ENCODE measurements around the gene EPB42.

Gene EPB42

DNA sequence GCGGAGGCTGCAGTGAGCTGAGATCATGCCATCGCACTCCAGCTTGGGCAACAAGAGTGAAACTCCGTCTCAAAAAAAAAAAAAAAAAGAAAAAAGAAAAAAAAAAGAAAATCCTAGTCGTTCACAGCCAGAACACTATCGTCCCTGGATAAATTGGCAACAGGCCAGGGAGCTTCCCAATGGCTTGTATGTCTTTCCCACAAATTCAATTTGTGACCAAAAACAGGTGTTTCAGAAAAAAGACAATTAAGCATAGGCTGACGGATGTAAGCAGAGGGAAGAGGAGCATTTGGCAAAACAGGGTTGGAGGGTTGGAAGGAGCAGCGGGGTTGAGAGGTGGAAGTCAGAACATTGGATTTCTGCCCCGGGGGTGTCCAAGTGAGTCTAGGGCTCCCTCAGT is 8.5 kb downstream of the EPB42 start:
- Histone ChIP-seq H3K27ac (ENCODE audit: extremely low read depth, low read depth, low read length) (no peak overlapping the region), H3K4me1 (ENCODE audit: control insufficient read depth, insufficient read depth, low read length) (no peaks in the 10 kb centered on the region), H3K4me3 (ENCODE audit: low read depth, low read length) (no peak overlapping the region), H3K9me3 (ENCODE audit: control insufficient read depth, insufficient read depth, low read depth, low read length) (no peaks in the 10 kb centered on the region), H3K36me3 (ENCODE audit: control insufficient read depth in 2 of 2, insufficient read depth in 1 of 2, low read length in 2 of 2) (no peaks in the 10 kb centered on the region)
- CTCF ChIA-PET, result interaction anchor here (1.4 kb wide), 1 partner anchor 8 kb away, joined by 9 read pairs; no protein-coding TSS in a partner anchor
- POLR2A ChIA-PET, result no interaction called here
- TF ChIP-seq ZNF2 (tag by site-specific recombination; IDR thresholded peaks at IDR 0.05), result no peak
- no peak for TF ChIP-seq MZF1 (tag by site-specific recombination; IDR thresholded peaks at IDR 0.05; ENCODE audit: borderline replicate concordance)

GRCh38 chr15:43211224-43211735 is 9.5 kb downstream of the EPB42 start:
- no peaks in the 10 kb centered on the region for H3K9me3 ChIP-seq (ENCODE audit: control insufficient read depth, insufficient read depth, low read depth, low read length)
- no peaks in the 10 kb centered on the region for H3K4me1 ChIP-seq (ENCODE audit: control insufficient read depth, insufficient read depth, low read length)
- TF ChIP-seq KLF7 (tag by site-specific recombination; IDR thresholded peaks at IDR 0.05; ENCODE audit: borderline replicate concordance) (no peak), ZNF555 (tag by site-specific recombination; conservative IDR thresholded peaks at IDR 0.05) (no peak), ZNF701 (tag by site-specific recombination; IDR thresholded peaks at IDR 0.05) (no peak), ZNF248 (tag by site-specific recombination; IDR thresholded peaks at IDR 0.05) (no peak)
- no peak overlapping the region for H3K27ac ChIP-seq (ENCODE audit: extremely low read depth, low read depth, low read length)
- ChIA-PET CTCF (interaction anchor here (0.7 kb wide), 1 partner anchor 136 kb away, joined by 4 read pairs; no protein-coding TSS in a partner anchor), POLR2A (no interaction called here)
- no peak overlapping the region for H3K4me3 ChIP-seq (ENCODE audit: low read depth, low read length)
- no peaks in the 10 kb centered on the region for H3K36me3 ChIP-seq (ENCODE audit: control insufficient read depth in 2 of 2, insufficient read depth in 1 of 2, low read length in 2 of 2)

GRCh38 chr15:43210807-43211206 is 10.0 kb downstream of the EPB42 start:
- Histone ChIP-seq H3K4me1 (ENCODE audit: control insufficient read depth, insufficient read depth, low read length) (no peaks in the 10 kb centered on the region), H3K27ac (ENCODE audit: extremely low read depth, low read depth, low read length) (no peak overlapping the region), H3K36me3 (ENCODE audit: control insufficient read depth in 2 of 2, insufficient read depth in 1 of 2, low read length in 2 of 2) (no peaks in the 10 kb centered on the region), H3K9me3 (ENCODE audit: control insufficient read depth, insufficient read depth, low read depth, low read length) (no peaks in the 10 kb centered on the region), H3K4me3 (ENCODE audit: low read depth, low read length) (no peak overlapping the region)
- no peak for TF ChIP-seq IKZF3 (tag by site-specific recombination; IDR thresholded peaks at IDR 0.05)
- CTCF ChIA-PET, result interaction anchor here (0.7 kb wide), 1 partner anchor 136 kb away, joined by 4 read pairs; no protein-coding TSS in a partner anchor
- POLR2A ChIA-PET, result no interaction called here

DNA sequence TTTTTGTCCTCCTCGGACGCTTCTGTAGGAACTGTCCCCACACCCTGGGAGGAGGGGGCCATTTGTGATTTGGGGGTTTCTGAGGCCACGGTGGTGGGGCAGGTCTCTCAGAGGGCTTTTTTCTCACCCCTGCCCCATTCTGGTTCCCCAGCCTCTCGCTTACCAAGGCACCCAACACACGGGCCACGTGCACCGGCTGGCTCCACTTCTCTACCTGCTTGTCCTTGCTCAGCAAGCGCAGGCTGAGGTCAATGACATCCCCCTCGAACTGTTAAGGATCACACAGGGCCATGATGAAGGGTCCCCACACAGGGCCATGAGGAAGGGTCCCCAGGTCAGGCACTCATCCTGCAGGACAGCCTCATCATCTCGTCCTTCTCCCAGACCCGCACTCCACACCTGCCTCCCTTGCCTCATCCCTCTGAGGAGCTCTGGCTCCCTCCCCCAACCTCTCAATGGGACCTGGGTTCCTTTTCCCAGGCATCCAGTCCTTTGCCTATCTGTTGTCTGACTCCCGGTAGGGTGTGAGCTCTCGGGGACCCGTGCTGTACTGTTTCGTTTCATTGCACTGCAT is 10.6 kb downstream of the EPB42 start:
- CTCF ChIA-PET, result interaction anchor here (0.7 kb wide), 1 partner anchor 137 kb away, joined by 4 read pairs; no protein-coding TSS in a partner anchor
- Histone ChIP-seq H3K27ac (ENCODE audit: extremely low read depth, low read depth, low read length) (no peak overlapping the region), H3K36me3 (ENCODE audit: control insufficient read depth in 2 of 2, insufficient read depth in 1 of 2, low read length in 2 of 2) (no peaks in the 10 kb centered on the region), H3K4me1 (ENCODE audit: control insufficient read depth, insufficient read depth, low read length) (no peaks in the 10 kb centered on the region), H3K9me3 (ENCODE audit: control insufficient read depth, insufficient read depth, low read depth, low read length) (no peaks in the 10 kb centered on the region), H3K4me3 (ENCODE audit: low read depth, low read length) (no peak overlapping the region)
- no peak for TF ChIP-seq ZNF701 (tag by site-specific recombination; IDR thresholded peaks at IDR 0.05)
- POLR2A ChIA-PET, result no interaction called here

DNA sequence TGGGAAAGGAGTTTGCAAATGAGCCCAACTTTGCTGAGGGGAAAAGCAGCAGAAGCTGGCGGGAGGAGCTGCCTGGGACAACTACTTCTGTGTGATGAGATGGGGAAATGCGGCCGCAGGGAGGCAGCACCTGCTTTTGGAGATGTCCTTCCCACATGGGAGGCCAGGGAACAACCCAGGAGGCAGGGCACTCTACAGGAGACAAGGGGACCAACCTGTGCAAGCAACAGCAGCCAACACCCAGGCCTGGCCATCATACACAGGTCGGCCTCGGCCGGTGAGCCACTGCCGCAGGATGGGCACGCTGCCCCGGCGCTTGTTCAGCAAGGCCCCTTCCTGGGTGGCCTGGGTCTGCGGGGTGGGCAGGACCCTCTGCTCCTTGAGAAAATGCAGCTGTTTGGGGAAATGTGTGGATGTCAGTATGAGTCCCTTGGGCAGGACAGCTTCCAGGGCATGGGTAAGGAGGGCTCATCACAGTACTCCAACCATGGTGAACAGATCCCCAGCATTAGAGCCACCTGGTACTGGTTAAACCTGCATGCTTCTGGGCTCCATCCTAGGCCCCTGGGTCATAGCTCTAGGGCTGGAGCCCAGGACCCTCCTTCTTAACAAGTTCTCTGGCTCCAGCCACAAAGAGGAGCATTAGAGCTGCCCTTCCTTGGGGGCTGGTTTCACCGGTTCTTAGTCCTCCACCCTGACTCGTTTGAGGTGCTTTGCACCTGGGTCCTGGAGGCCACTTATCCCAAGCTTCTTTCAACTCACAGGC is 11.6 kb downstream of the EPB42 start:
- Histone ChIP-seq H3K36me3 (ENCODE audit: control insufficient read depth in 2 of 2, insufficient read depth in 1 of 2, low read length in 2 of 2) (no peaks in the 10 kb centered on the region), H3K4me3 (ENCODE audit: low read depth, low read length) (no peak overlapping the region), H3K27ac (ENCODE audit: extremely low read depth, low read depth, low read length) (no peak overlapping the region), H3K4me1 (ENCODE audit: control insufficient read depth, insufficient read depth, low read length) (no peaks in the 10 kb centered on the region), H3K9me3 (ENCODE audit: control insufficient read depth, insufficient read depth, low read depth, low read length) (no peaks in the 10 kb centered on the region)
- ChIA-PET CTCF (interaction anchor here (0.8 to 2.3 kb wide), 2 partner anchors 23 to 76 kb away, joined by 3 to 6 read pairs; no protein-coding TSS in a partner anchor), POLR2A (no interaction called here)
- no peak for TF ChIP-seq ZNF23 (tag by site-specific recombination; IDR thresholded peaks at IDR 0.05; ENCODE audit: borderline replicate concordance)
- no peak for TF ChIP-seq ZNF501 (tag by site-specific recombination; IDR thresholded peaks at IDR 0.05)
- TF ChIP-seq ZNF629 (tag by site-specific recombination; IDR thresholded peaks at IDR 0.05), result no peak
- no peak for TF ChIP-seq FEZF1 (tag by site-specific recombination; IDR thresholded peaks at IDR 0.05)
- no peak for TF ChIP-seq ZNF10 (tag by site-specific recombination; IDR thresholded peaks at IDR 0.05)
- TF ChIP-seq ELK4 (IDR thresholded peaks at IDR 0.05; ENCODE audit: borderline replicate concordance, low read depth, low read length), result no peak
- TF ChIP-seq ZBTB6 (tag by site-specific recombination; IDR thresholded peaks at IDR 0.05), result no peak
